RCC 7860 (cell line): ENCODE measurements around the gene CDK13.

Experiments
- DNase-seq: peaks from one replicate; pipeline ENCODE4 v3.0.0-alpha.2; 2015; ENCODE audit warnings: low spot score
- FAIRE-seq: peaks from 2 replicates; lab custom pipeline; 2012; peaks lifted over from hg19 to GRCh38; lab: Jason Lieb, UNC

Gene CDK13

GRCh38 chr7:40008223-40008815 lies 58.3 kb downstream of the CDK13 start:
- FAIRE-seq (peak; percentile 84), DNase-seq (peak; percentile 26)

- DNase-seq (no peak), FAIRE-seq (no peak)
These were observed 59.2 kb downstream of the CDK13 start for GRCh38 chr7:40009301-40009700.

- FAIRE-seq (no peak), DNase-seq (no peak)
These were observed 64.3 kb downstream of the CDK13 start for GRCh38 chr7:40014376-40014775.

- DNase-seq (peak; percentile 41), FAIRE-seq (peak; percentile 91)
These were observed 65.8 kb downstream of the CDK13 start for GRCh38 chr7:40015790-40016296.

GRCh38 chr7:40019558-40019957 lies 69.5 kb downstream of the CDK13 start:
- DNase-seq (no peak), FAIRE-seq (no peak)

- DNase-seq (no peak), FAIRE-seq (no peak)
These were observed 74.0 kb downstream of the CDK13 start for GRCh38 chr7:40024048-40024447.

- DNase-seq, result no peak
- FAIRE-seq, result no peak
These were observed 74.8 kb downstream of the CDK13 start for GRCh38 chr7:40024841-40025240.

- no peak for FAIRE-seq
- DNase-seq, result no peak
These were observed 77.5 kb downstream of the CDK13 start for GRCh38 chr7:40027545-40027944.

- no peak for FAIRE-seq
- DNase-seq, result no peak
These were observed 83.8 kb downstream of the CDK13 start for GRCh38 chr7:40033826-40034225.

- FAIRE-seq (peak; percentile 5), DNase-seq (no peak)
These were observed 91.4 kb downstream of the CDK13 start for GRCh38 chr7:40041456-40041855.

GRCh38 chr7:40043164-40043563 lies 93.1 kb downstream of the CDK13 start:
- FAIRE-seq (no peak), DNase-seq (no peak)

- FAIRE-seq, result no peak
- peak; percentile 13 for DNase-seq
These were observed 97.6 kb downstream of the CDK13 start for GRCh38 chr7:40047661-40048060.

- DNase-seq (no peak), FAIRE-seq (no peak)
These were observed 107.2 kb downstream of the CDK13 start for GRCh38 chr7:40057292-40057691.

GRCh38 chr7:40058026-40058425 lies 108.0 kb downstream of the CDK13 start:
- FAIRE-seq (no peak), DNase-seq (no peak)

GRCh38 chr7:40058636-40059035 lies 108.6 kb downstream of the CDK13 start:
- DNase-seq (no peak), FAIRE-seq (no peak)

- DNase-seq (no peak), FAIRE-seq (no peak)
These were observed 109.0 kb downstream of the CDK13 start for GRCh38 chr7:40059057-40059456.

- DNase-seq (no peak), FAIRE-seq (no peak)
These were observed 122.2 kb downstream of the CDK13 start for GRCh38 chr7:40072268-40072667.

GRCh38 chr7:40073239-40073638 lies 123.2 kb downstream of the CDK13 start:
- FAIRE-seq, result no peak

GRCh38 chr7:40077849-40078248 lies 127.8 kb downstream of the CDK13 start:
- DNase-seq (no peak), FAIRE-seq (no peak)

More at GRCh38 chr7:40073239-40073638, 123.2 kb downstream of the CDK13 start:
- no peak for DNase-seq

GRCh38 chr7:40092182-40092581 lies 142.1 kb downstream of the CDK13 start:
- FAIRE-seq, result no peak
- no peak for DNase-seq

- no peak for FAIRE-seq
- DNase-seq, result no peak
These were observed 143.7 kb downstream of the CDK13 start for GRCh38 chr7:40093631-40094350.

GRCh38 chr7:40095230-40095629 lies 145.2 kb downstream of the CDK13 start:
- DNase-seq (no peak), FAIRE-seq (no peak)
